ENCODE data around the gene RNASE13.

Gene RNASE13

DNA sequence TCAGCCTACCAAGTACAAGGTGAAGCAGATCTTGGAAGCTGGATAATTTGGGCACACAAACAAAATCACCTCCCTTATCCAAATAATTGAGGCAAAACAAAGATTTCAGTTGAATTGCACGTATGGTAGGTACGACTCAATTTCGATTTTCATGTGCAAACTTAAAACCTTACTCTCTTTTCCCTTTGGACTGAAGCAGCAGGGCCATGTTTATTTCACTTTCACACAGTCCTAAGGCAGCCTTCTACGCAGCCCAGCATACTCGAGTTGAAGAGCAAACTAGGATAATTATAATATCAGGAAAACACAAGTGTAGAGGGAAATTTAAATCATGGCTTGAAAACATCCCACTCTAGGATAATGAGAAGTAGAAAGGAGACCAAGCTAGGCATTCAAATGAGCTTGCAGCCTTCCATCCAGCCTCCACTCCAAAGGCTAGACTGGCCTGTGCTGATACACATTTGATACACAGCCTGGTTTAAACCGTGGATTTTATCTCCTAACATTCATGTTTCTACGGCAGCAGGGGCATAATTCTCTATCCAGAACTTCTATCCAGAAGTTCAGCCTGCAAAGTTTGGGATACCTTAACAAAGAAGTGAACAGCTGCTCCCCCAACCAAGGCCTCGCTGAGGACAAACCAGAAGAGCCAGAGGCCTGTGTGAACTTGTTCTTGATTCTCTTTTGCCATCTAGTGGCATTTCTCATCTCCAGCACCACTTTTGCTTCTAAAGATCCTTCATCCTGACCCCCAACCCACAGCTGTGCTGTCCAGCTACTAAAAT is 5.2 kb upstream of the RNASE13 start:
- peak; percentile 13 to 19 for DNase-seq
- Mint-ChIP-seq H3K27me3 (peaks cover 15% of the 10 kb centered on the region), H3K9me3 (no peaks in the 10 kb centered on the region), H3K4me3 (no peak overlapping the region), H3K4me1 (no peaks in the 10 kb centered on the region), H3K27ac (peak overlapping the region in 1 of 2 donors; percentile 7)
- peak; percentile 86 for ATAC-seq

GRCh38 chr14:21038441-21039422 is 4.1 kb upstream of the RNASE13 start:
- no peaks in the 10 kb centered on the region for H3K4me1 Mint-ChIP-seq
- DNase-seq (no peak), ATAC-seq (no peak)
- H3K27me3 Mint-ChIP-seq: peaks cover 11% of the 10 kb centered on the region
- H3K27ac Mint-ChIP-seq: no peak overlapping the region
- H3K9me3 Mint-ChIP-seq: no peaks in the 10 kb centered on the region
- no peak overlapping the region for H3K4me3 Mint-ChIP-seq

DNA sequence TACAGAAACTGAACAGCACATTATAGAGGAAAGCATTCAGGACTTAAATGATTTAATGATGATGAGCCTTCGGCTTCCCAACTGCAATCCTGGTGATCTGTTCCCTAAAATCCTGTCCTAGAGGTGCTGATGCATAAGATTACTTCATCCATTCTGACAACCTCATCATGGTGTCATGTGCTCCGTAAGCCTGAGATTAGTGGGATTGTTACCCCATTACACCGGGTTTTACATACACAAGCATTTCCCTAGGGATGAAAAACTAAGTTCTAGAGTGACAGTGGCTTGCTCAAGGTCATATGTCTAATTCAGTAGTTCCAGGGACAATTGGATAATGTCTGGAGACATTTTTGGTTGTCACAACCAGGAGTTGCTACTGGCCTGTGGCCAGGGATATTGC is 2.5 kb upstream of the RNASE13 start:
- no peaks in the 10 kb centered on the region for H3K9me3 Mint-ChIP-seq
- ATAC-seq: no peak
- peaks cover 3% of the 10 kb centered on the region for H3K27me3 Mint-ChIP-seq
- DNase-seq: no peak
- H3K4me1 Mint-ChIP-seq: no peaks in the 10 kb centered on the region
- no peak overlapping the region for H3K4me3 Mint-ChIP-seq
- no peak overlapping the region for H3K27ac Mint-ChIP-seq

GRCh38 chr14:21036751-21037150 is 2.1 kb upstream of the RNASE13 start:
- DNase-seq: no peak
- Mint-ChIP-seq H3K4me1 (no peaks in the 10 kb centered on the region), H3K27ac (no peak overlapping the region), H3K4me3 (no peak overlapping the region), H3K27me3 (no peaks in the 10 kb centered on the region), H3K9me3 (no peaks in the 10 kb centered on the region)
- ATAC-seq: no peak

- no peak overlapping the region for H3K27ac Mint-ChIP-seq
- H3K4me1 Mint-ChIP-seq: no peaks in the 10 kb centered on the region
Observed at GRCh38 chr14:21033133-21033698, 1.4 kb downstream of the RNASE13 start.

DNA sequence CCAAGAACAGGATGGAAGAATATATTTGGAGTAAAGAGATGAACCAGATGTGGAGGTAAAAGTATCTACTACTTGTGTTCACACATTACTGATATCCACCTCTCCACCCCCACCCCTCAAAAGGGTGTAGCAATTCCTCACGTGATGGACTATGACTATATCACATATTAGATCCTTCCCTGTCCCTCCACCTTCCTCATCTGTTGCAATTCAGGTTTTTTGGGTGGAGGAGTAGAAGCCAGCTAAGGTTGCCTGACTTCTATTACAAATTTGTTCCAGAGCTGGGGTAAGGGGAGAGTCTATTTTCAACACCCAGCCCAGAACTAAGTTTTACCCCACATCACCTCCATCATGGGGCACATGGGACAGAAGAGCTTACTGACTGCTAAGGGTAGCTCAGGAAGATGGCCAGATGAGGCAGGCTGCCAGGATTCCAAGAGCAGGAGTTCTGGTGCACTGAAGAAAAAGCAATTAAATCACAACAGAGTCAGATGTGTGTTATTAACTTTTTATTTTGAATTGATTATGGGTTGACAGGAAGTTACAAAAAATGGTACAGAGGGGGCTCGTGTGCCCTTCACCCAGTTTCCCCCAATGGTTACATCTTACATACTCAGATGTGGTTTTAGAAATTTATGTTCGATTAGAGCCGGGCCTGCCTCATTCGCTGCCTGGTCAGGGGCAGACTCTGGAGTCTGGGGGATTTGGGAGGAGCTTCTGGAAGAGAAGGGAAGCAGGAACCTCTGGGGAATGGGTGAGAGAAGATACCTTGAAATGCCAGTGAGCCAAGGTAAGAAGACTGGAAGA is 2.1 kb downstream of the RNASE13 start:
- no peaks in the 10 kb centered on the region for H3K27me3 Mint-ChIP-seq
- no peaks in the 10 kb centered on the region for H3K9me3 Mint-ChIP-seq
- no peak overlapping the region for H3K4me3 Mint-ChIP-seq
- H3K4me1 Mint-ChIP-seq: no peaks in the 10 kb centered on the region
- DNase-seq (no peak), ATAC-seq (no peak)
- H3K27ac Mint-ChIP-seq: peak overlapping the region in 1 of 2 donors; percentile 15

More at GRCh38 chr14:21033133-21033698, 1.4 kb downstream of the RNASE13 start:
- Mint-ChIP-seq H3K4me3 (no peak overlapping the region), H3K27me3 (no peaks in the 10 kb centered on the region), H3K9me3 (no peaks in the 10 kb centered on the region)
- ATAC-seq: no peak
- DNase-seq: no peak

DNA sequence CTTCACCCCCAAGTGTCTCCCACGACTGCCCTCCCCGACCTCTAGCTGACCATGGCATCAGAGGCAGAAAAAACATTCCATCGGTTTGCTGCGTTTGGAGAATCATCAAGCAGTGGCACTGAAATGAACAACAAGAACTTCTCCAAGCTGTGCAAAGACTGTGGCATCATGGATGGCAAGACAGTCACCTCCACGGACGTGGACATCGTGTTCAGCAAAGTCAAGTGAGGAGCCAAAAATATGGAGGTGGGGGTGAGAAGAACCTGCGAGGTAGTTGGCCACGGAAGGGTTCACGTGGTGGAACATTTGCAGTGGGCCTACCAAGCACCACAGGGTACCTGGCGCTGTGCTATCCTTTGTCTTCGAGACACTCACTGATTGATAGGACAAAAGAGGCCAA is 4.1 kb downstream of the RNASE13 start:
- ATAC-seq: no peak
- H3K4me3 Mint-ChIP-seq: no peak overlapping the region
- no peak for DNase-seq
- no peaks in the 10 kb centered on the region for H3K9me3 Mint-ChIP-seq
- no peaks in the 10 kb centered on the region for H3K27me3 Mint-ChIP-seq
- H3K4me1 Mint-ChIP-seq: peaks cover 6% of the 10 kb centered on the region
- H3K27ac Mint-ChIP-seq: no peak overlapping the region

GRCh38 chr14:21029917-21030316 is 4.7 kb downstream of the RNASE13 start, which contains the start of gene TPPP2:
Gene TPPP2, plus strand, starts transcription at chr14:21030217. Its CDS starts 365 bp downstream, at chr14:21030582.
- Mint-ChIP-seq H3K4me3 (no peak within 1 kb of the TSS), H3K27me3 (no peaks in the 10 kb centered on the region), H3K27ac (no peak within 1 kb of the TSS), H3K4me1 (peaks cover 11% of the 10 kb centered on the region), H3K9me3 (no peaks in the 10 kb centered on the region)
- DNase-seq (no peak), ATAC-seq (no peak)

DNA sequence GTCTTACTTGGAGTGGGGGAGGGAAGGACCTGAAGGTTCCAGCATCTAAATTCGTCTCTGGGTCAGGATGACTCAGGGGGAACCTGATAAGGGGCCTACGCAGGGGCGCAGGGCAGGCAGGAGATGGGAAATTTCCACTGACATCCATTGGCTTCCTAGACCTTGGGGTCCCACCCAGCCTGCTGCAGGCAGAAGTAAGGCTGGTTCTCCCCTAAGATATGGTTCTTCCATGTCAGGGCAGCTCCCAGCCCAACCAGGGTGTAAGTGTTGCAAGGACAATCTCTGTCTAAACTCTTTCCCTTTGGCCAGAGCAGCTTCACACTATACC is 7.7 kb downstream of the RNASE13 start:
- ATAC-seq (no peak), DNase-seq (no peak)
- Mint-ChIP-seq H3K27ac (peak overlapping the region in 1 of 2 donors; percentile 35), H3K4me3 (no peak overlapping the region), H3K9me3 (no peaks in the 10 kb centered on the region), H3K4me1 (peaks cover 33% of the 10 kb centered on the region), H3K27me3 (no peaks in the 10 kb centered on the region)

DNA sequence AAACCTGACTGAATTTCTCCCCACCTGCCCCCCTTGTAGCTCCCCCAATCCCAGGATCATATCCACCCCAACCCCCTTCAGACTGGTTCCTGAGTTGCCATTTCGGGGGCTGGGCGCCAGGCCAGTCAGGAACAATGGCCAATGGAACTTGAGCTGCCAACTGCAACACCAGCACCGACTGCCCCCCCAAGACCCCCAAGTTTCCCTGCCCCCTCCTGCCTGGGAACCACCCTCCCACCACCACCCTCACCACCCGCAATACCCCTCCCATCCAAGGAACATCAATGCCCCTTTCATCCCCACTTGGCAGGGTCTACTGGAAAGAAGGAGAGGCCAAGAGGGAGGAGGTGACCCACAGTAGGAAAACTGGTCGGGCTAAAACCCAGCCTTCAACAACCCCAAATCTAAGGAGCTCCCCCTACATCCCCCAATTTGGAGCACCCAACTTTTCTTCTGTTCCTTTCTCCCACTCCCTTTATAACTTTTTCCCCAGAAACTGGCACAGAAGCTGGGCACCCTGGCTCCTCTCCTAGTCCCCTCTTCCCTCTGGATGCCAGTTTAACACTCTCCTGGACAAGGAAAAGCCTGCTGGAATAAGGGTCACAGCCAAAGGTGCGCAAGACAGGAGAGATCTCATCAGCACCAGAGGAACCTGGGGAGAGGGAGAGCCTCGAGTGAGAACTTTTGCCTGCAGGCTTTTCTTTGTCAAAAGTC is 8.2 kb downstream of the RNASE13 start:
- no peaks in the 10 kb centered on the region for H3K9me3 Mint-ChIP-seq
- H3K27ac Mint-ChIP-seq: no peak overlapping the region
- DNase-seq (no peak), ATAC-seq (no peak)
- no peaks in the 10 kb centered on the region for H3K27me3 Mint-ChIP-seq
- peak overlapping the region in 1 of 2 donors; percentile 35 for H3K4me3 Mint-ChIP-seq
- H3K4me1 Mint-ChIP-seq: peaks cover 33% of the 10 kb centered on the region

- Mint-ChIP-seq H3K4me1 (peaks cover 33% of the 10 kb centered on the region), H3K27ac (peak overlapping the region in 1 of 2 donors; percentile 31), H3K4me3 (peak overlapping the region; percentile 85 to 89), H3K9me3 (no peaks in the 10 kb centered on the region), H3K27me3 (no peaks in the 10 kb centered on the region)
- ATAC-seq: no peak
- DNase-seq: peak in 1 of 2 donors; percentile 5
Observed at GRCh38 chr14:21025371-21026273, 9.0 kb downstream of the RNASE13 start.

DNA sequence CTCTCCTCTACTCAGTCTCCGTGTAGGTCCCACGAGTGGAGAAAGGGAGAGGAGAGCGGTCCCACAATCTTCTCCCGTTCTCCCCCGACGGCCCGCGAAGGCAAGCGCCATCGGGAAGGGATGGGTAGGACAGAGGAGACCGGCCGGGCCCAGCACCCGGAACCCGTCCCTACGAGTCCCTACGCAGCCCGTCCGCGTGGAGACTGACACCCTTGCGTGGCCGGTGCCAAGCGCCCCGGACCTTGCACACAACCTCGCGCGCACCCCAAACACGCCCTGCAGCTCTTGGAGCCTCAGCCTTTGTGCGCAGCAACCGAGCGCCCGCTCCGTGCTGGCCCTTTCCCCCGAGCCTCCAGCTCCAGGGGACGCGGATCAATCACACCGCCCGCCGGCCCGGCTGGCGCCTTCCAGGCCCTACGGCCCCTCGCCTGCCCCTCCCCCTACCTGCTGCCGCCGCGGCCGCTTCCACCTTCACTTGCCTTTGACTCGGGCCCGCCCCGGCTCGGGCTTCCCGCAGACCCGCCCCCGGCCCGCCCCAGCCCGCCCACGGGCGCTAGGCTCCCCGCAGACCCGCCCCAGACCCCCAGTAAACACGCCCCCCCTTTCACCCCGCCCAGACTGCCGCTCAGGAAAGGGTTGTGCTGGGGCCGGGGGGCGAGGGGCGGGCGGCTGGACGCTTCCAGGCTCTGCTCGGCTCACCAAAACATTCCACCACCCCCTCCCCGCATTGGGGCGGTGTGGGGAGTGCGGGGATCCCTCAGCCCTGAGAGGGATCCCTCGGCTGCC is 9.8 kb downstream of the RNASE13 start, which contains the start of gene NDRG2:
NDRG2 (minus strand) TSS at position 477 of the 786 bp plus-strand sequence. CDS start 1,746 bp downstream, outside the sequence.
- ATAC-seq (peak; percentile 82), DNase-seq (peak; percentile 57 to 61)
- Mint-ChIP-seq H3K27me3 (no peaks in the 10 kb centered on the region), H3K9me3 (no peaks in the 10 kb centered on the region), H3K4me3 (peak within 1 kb of the TSS; percentile 85 to 89), H3K27ac (peak within 1 kb of the TSS; percentile 67 to 74), H3K4me1 (peaks cover 33% of the 10 kb centered on the region)
